ENCODE results near the gene LPCAT2.
"Not testable (repeated sequence)": the region's sequence is repeated elsewhere in the genome, so short reads cannot be mapped to it uniquely, and the experiment has no call there.

Gene LPCAT2

DNA sequence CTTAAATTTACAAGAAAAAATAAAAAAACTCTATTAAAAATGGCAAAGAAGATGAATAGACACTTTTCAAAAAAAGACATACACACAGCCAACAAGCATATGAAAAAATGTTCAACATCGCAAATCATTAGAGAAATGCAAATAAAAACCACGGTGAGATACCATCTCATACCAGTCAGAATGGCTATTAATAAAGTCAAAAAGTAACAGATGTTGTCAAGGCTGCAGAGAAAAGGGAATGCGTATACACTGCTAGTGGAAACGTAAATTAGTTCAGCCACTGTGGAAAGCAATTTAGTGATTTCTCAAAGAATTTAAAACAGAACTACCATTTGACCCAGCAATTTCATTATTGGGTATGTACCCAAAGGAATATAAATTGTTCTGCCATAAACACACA, 89.1 kb downstream of the LPCAT2 start:
- DNase-seq (ENCODE audit: insufficient read length, low spot score): no peak
- no peak for FAIRE-seq
- TF ChIP-seq PAX5 (IDR thresholded peaks at IDR 0.05; ENCODE audit: insufficient read depth, low read length, severe bottlenecking) (no peak), SPI1 (IDR thresholded peaks at IDR 0.05; ENCODE audit: low read depth, low read length) (no peak), POU2F2 (IDR thresholded peaks at IDR 0.05; ENCODE audit: low read depth, low read length) (no peak), TAF1 (IDR thresholded peaks at IDR 0.05; ENCODE audit: low read depth, low read length) (no peak), POLR2AphosphoS5 (IDR thresholded peaks at IDR 0.05; ENCODE audit: low read depth, low read length) (no peak), POLR2A (IDR thresholded peaks at IDR 0.05; ENCODE audit: low read depth, low read length) (no peak)

DNA sequence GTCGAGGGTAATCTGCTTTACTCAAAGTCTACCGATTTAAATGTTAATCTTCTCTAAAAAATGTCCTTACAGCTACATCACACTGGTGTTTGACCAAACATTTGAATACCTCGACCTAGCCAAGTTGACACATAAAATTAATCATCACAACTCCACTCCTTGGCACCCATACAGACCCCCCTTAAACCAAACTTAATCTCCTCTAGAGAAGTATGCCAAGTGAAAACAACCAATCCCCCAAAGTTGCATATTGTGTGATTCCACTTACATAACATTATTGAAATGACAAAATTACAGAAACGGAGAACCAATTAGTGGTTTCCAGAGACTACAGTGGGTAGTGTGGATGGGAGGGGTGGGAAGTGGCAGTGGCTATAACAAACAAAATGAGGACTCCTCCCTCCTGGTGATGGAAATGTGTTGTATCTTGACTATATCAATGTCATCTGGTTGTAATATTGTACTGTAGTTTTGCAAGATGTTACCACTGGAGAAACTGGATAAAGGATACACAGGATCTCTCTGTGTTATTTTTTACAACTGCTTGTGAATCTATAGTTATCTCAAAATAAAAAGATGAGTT, 97.0 kb downstream of the LPCAT2 start:
- no peak for FAIRE-seq
- TF ChIP-seq POLR2AphosphoS5 (IDR thresholded peaks at IDR 0.05; ENCODE audit: low read depth, low read length) (no peak), POLR2A (IDR thresholded peaks at IDR 0.05; ENCODE audit: low read depth, low read length) (no peak), POU2F2 (IDR thresholded peaks at IDR 0.05; ENCODE audit: low read depth, low read length) (no peak), TAF1 (IDR thresholded peaks at IDR 0.05; ENCODE audit: low read depth, low read length) (no peak), SPI1 (IDR thresholded peaks at IDR 0.05; ENCODE audit: low read depth, low read length) (no peak), PAX5 (IDR thresholded peaks at IDR 0.05; ENCODE audit: insufficient read depth, low read length, severe bottlenecking) (no peak)
- DNase-seq (ENCODE audit: insufficient read length, low spot score): no peak

- DNase-seq (ENCODE audit: insufficient read length, low spot score): no peak
- no peak for TF ChIP-seq POU2F2 (IDR thresholded peaks at IDR 0.05; ENCODE audit: low read depth, low read length)
- no peak for TF ChIP-seq POLR2A (IDR thresholded peaks at IDR 0.05; ENCODE audit: low read depth, low read length)
- TF ChIP-seq SPI1 (IDR thresholded peaks at IDR 0.05; ENCODE audit: low read depth, low read length): no peak
- no peak for TF ChIP-seq TAF1 (IDR thresholded peaks at IDR 0.05; ENCODE audit: low read depth, low read length)
- TF ChIP-seq PAX5 (IDR thresholded peaks at IDR 0.05; ENCODE audit: insufficient read depth, low read length, severe bottlenecking): no peak
- FAIRE-seq: no peak
These were observed 104.9 kb downstream of the LPCAT2 start for GRCh38 chr16:55613613-55614335.

DNA sequence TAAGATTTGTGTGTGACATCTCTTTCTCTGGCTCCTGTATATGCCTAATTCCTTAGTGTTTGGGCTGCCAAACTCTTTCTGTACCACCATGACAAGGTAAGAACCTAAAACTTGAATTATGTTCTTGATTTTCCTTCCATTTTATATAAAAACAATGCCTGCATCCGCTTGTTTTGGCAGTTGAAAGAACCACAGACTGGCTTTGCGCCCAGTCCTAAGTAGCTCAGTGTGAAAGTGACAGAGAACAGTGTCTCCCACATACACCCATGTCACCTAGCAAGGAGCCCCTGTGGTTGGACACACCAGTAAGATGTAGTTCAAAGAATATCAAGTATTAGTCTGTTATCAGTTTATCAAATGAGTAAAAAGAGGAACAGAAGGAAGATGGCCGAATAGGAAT, 106.2 kb downstream of the LPCAT2 start:
- no peak for FAIRE-seq
- TF ChIP-seq TAF1 (IDR thresholded peaks at IDR 0.05; ENCODE audit: low read depth, low read length): no peak
- no peak for TF ChIP-seq POLR2AphosphoS5 (IDR thresholded peaks at IDR 0.05; ENCODE audit: low read depth, low read length)
- TF ChIP-seq POU2F2 (IDR thresholded peaks at IDR 0.05; ENCODE audit: low read depth, low read length): no peak
- TF ChIP-seq POLR2A (IDR thresholded peaks at IDR 0.05; ENCODE audit: low read depth, low read length): no peak
- DNase-seq (ENCODE audit: insufficient read length, low spot score): no peak

- not testable (repeated sequence) for DNase-seq (ENCODE audit: insufficient read length, low spot score); FAIRE-seq
These were observed 106.8 kb downstream of the LPCAT2 start for GRCh38 chr16:55615670-55616069.

DNA sequence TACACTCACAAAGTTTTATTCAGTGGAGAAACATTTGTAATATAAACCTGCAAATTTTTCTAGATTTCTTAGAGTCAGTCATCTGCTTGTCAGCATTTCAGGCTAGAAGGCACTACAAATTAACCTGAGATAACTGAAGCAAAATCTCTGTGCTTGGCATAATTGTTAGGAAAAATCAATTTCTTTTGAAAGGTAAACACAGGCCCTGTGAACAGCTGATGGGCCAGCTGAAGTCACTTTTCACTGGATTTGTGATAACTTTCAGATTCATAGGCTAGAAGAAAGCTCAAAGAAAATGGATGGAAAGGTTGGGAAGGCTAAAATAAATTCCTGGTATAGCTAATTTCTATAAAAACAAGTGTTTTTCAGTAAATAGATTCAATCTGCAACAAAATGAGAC, 112.9 kb downstream of the LPCAT2 start:
- no peak for TF ChIP-seq SPI1 (IDR thresholded peaks at IDR 0.05; ENCODE audit: low read depth, low read length)
- no peak for TF ChIP-seq TAF1 (IDR thresholded peaks at IDR 0.05; ENCODE audit: low read depth, low read length)
- no peak for TF ChIP-seq PAX5 (IDR thresholded peaks at IDR 0.05; ENCODE audit: insufficient read depth, low read length, severe bottlenecking)
- TF ChIP-seq POU2F2 (IDR thresholded peaks at IDR 0.05; ENCODE audit: low read depth, low read length): no peak
- TF ChIP-seq POLR2A (IDR thresholded peaks at IDR 0.05; ENCODE audit: low read depth, low read length): no peak
- no peak for TF ChIP-seq POLR2AphosphoS5 (IDR thresholded peaks at IDR 0.05; ENCODE audit: low read depth, low read length)
- DNase-seq (ENCODE audit: insufficient read length, low spot score): no peak
- no peak for FAIRE-seq

DNA sequence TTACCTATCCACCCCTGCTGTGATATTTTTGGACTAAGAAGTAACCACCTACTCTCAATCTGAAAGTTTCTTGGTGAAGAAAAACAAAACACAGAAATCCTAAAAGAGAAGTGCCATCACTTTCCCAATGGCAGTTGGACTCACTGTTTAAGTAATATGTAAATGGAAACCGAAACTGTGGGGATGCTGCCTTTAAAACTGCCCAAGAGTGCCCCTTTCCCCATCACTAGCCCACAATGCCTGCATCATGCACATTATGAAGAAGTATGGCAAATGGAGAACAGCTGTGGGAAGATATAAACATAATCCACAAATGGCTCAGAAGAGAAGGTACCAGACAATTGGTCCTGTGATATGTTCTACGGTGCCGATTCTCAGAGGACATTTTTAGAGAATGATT, 113.4 kb downstream of the LPCAT2 start:
- no peak for DNase-seq (ENCODE audit: insufficient read length, low spot score)
- no peak for FAIRE-seq
- TF ChIP-seq POU2F2 (IDR thresholded peaks at IDR 0.05; ENCODE audit: low read depth, low read length): no peak
- TF ChIP-seq POLR2AphosphoS5 (IDR thresholded peaks at IDR 0.05; ENCODE audit: low read depth, low read length): no peak
- TF ChIP-seq TAF1 (IDR thresholded peaks at IDR 0.05; ENCODE audit: low read depth, low read length): no peak
- no peak for TF ChIP-seq PAX5 (IDR thresholded peaks at IDR 0.05; ENCODE audit: insufficient read depth, low read length, severe bottlenecking)
- TF ChIP-seq SPI1 (IDR thresholded peaks at IDR 0.05; ENCODE audit: low read depth, low read length): no peak
- TF ChIP-seq POLR2A (IDR thresholded peaks at IDR 0.05; ENCODE audit: low read depth, low read length): no peak

DNA sequence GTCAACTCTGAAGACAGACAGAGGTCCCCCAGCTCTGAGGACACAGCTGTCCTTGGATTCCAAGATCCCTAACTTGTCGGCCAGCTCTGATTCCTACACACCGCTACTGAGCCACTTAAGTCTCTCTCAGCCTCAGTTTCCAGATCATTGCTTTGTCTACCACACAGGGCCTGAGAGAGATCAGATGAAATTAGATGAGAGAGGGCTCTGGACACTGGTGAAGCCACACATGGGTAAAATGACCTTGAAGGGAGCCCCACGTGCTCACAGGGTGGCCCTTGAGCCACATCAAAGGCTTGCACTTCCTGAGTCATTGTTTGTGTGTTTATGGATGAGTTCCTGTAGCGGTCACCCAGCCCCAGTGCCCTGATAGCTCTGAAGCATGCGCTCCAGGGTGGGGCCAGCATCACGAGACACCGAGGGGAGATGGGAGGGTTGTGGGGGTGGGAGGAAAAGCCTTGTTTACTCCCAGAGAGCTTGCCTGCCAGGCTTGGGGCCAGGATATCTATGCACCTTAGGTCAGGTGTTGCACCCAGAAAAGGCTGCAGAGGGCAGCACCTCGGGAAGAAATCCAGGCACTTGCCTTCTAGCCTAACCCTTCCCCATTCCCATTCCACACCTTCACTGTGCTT, 114.2 kb downstream of the LPCAT2 start:
- TF ChIP-seq SPI1 (IDR thresholded peaks at IDR 0.05; ENCODE audit: low read depth, low read length) (no peak), POLR2AphosphoS5 (IDR thresholded peaks at IDR 0.05; ENCODE audit: low read depth, low read length) (no peak), POLR2A (IDR thresholded peaks at IDR 0.05; ENCODE audit: low read depth, low read length) (no peak), POU2F2 (IDR thresholded peaks at IDR 0.05; ENCODE audit: low read depth, low read length) (no peak), PAX5 (IDR thresholded peaks at IDR 0.05; ENCODE audit: insufficient read depth, low read length, severe bottlenecking) (no peak), TAF1 (IDR thresholded peaks at IDR 0.05; ENCODE audit: low read depth, low read length) (no peak)
- DNase-seq (ENCODE audit: insufficient read length, low spot score): no peak
- FAIRE-seq: no peak

DNA sequence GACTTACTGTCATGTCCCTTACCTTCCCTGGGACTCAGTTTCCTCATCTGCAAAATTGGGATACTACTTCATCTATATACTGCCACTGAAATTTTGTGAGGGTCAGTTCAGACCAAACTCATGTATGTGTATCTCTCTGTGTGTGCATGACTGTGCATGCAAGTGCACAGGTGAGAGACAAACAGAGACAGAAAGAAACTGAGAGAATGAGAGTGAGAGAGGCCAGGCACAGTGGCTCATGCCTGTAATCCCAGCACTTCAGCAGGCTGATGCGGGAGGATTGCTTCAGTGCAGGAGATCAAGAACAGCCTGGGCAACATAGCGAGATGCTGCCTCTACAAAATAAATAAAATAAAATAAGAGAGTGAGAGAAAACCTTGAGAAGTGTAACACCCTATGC, 114.8 kb downstream of the LPCAT2 start:
- FAIRE-seq (no peak), DNase-seq (ENCODE audit: insufficient read length, low spot score) (no peak)
- no peak for TF ChIP-seq POU2F2 (IDR thresholded peaks at IDR 0.05; ENCODE audit: low read depth, low read length)
- TF ChIP-seq PAX5 (IDR thresholded peaks at IDR 0.05; ENCODE audit: insufficient read depth, low read length, severe bottlenecking): no peak
- no peak for TF ChIP-seq TAF1 (IDR thresholded peaks at IDR 0.05; ENCODE audit: low read depth, low read length)
- TF ChIP-seq POLR2AphosphoS5 (IDR thresholded peaks at IDR 0.05; ENCODE audit: low read depth, low read length): no peak
- TF ChIP-seq SPI1 (IDR thresholded peaks at IDR 0.05; ENCODE audit: low read depth, low read length): no peak
- no peak for TF ChIP-seq POLR2A (IDR thresholded peaks at IDR 0.05; ENCODE audit: low read depth, low read length)

GRCh38 chr16:55624696-55625095, 115.8 kb downstream of the LPCAT2 start:
- TF ChIP-seq POLR2AphosphoS5 (IDR thresholded peaks at IDR 0.05; ENCODE audit: low read depth, low read length): no peak
- no peak for TF ChIP-seq POU2F2 (IDR thresholded peaks at IDR 0.05; ENCODE audit: low read depth, low read length)
- no peak for TF ChIP-seq POLR2A (IDR thresholded peaks at IDR 0.05; ENCODE audit: low read depth, low read length)
- no peak for TF ChIP-seq PAX5 (IDR thresholded peaks at IDR 0.05; ENCODE audit: insufficient read depth, low read length, severe bottlenecking)
- TF ChIP-seq SPI1 (IDR thresholded peaks at IDR 0.05; ENCODE audit: low read depth, low read length): no peak
- no peak for TF ChIP-seq TAF1 (IDR thresholded peaks at IDR 0.05; ENCODE audit: low read depth, low read length)
- DNase-seq (ENCODE audit: insufficient read length, low spot score) (no peak), FAIRE-seq (no peak)

All from GM12891 (cell line).